ENCODE data around the gene ADRA2C.

DNA sequence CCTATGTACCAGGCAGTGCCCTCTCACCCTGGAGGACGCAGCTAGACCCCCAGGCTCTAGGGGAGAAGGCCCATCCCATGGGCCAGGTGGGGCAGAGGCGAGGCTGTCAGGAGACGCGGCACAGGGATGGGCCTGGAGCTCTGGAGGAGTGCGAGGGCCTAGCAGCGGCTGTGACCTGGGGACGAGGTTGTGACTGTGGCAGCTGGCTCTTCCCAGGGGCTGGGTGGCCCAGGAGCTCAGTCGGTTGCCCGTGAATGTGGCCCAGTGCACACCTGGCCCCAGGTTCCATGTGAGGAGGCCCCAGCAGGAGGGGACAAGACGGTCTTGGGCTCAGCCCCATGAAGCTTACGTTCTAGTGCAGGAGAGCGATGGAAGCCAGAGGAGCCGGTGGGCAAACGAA lies 31.0 kb upstream of the ADRA2C start:
- TF ChIP-seq, protein P1, sequence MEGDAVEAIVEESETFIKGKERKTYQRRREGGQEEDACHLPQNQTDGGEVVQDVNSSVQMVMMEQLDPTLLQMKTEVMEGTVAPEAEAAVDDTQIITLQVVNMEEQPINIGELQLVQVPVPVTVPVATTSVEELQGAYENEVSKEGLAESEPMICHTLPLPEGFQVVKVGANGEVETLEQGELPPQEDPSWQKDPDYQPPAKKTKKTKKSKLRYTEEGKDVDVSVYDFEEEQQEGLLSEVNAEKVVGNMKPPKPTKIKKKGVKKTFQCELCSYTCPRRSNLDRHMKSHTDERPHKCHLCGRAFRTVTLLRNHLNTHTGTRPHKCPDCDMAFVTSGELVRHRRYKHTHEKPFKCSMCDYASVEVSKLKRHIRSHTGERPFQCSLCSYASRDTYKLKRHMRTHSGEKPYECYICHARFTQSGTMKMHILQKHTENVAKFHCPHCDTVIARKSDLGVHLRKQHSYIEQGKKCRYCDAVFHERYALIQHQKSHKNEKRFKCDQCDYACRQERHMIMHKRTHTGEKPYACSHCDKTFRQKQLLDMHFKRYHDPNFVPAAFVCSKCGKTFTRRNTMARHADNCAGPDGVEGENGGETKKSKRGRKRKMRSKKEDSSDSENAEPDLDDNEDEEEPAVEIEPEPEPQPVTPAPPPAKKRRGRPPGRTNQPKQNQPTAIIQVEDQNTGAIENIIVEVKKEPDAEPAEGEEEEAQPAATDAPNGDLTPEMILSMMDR (IDR thresholded peaks at IDR 0.05; ENCODE audit: low read length), result no peak
- no peak for TF ChIP-seq EZH2 (IDR thresholded peaks at IDR 0.05; ENCODE audit: borderline replicate concordance, low read length)

Data from OCI-LY1 (cell line).